Ramos (cell line): ENCODE results near the gene WDR62.

Experiments used
- in situ Hi-C: fragments of 300-500 bp; cut with MboI; formaldehyde crosslinking; loops from one replicate; pipeline ENCODE4 v1.14.3; 2022; ENCODE audit warnings: low sequenced_read_pairs; ENCODE audit not compliant: unreplicated experiment

The WDR62 gene

DNA sequence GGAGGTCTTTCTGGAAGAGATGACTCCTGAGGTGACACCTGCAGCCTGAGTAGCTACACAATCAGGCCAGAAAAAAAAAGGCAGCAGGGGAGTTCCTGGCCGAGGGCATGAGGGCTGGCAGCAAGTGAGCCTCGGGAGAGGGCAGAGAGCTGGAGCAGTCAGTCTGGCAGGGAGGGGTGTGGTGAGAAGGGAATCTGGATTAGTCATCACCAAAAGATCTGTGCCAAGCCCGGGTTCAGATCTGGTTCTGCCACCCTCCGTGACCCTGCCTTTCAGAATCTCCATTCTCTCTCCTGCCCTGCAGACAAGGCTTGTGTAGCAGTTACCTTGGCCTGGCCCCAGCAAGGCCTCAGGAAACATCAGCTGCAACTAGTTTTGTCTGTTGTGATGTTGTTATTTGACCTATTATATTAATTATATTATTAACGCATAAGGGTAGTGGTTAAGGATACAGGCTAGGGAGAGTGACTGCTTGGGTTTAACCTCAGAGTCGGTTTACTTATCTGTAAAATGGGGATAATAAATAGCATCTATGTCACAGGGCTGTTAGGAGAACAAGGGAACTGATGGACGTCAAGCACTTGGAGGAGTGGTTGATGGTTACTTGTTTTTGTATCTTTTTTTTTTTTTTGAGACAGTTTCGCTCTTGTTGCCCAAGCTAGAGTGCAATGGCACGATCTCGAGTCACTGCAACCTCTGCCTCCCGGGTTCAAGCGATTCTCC, 82.4 kb downstream of the WDR62 start:
- in situ Hi-C loops = no loop called here

DNA sequence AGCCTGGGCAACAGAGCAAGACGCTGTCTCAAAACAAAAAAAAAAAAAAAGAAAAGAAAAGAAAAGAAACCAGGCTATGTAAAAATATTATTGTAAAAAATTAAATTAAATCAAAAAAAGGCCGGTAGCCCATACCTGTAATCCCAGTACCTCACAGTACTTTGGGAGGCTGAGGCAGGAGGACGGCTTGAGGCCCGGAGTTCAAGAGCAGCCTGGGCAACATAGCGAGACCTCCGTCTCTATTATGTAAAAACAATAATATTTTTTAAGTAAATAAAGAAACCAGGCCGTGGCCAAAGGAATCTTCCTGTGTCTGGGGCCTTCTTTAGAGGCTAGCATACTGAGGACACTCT, 84.4 kb downstream of the WDR62 start:
- in situ Hi-C loops = no loop called here

DNA sequence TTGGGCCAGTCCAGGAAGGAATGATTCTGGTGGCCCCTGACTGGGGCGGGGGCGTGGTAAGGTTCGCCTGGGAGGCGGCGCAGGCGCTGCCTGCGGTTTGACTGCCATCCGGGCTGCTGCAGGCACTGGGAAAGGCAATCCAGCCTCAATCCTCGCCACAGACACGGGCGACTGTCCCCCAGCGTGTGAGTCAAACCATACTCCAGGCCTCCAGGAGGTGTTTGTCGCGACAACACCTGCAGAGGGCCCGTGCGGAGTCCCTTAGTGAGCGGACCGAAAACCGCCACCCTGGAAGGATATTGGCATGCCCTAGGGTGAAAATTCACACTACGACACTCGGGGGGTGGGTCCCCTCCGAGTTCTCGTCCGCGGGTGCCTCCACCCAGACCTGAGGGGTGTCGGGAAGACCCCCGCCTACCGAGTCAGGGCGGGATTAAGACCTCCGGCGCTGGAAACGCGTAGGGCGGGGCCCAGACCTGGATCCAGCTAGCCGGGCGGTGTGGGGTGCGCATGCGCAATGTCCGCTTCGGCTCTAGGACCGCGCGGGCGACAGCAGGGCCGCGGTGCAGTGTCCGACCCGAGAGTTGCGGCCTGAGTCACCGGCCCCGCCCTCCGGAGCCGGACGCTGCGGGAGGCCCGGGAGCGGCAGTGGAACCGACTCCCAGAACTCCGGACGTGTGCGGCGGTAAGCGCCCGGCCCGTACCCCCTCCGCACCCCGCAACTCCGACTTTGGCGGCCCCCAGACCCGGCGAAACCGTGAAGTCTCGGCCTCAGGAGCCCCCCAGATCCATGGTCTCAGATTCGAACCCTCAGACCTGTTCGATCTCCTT, 85.0 kb downstream of the WDR62 start, which contains the start of gene CAPNS1:
Gene CAPNS1 (plus strand): TSS at position 594 of the 831 bp plus-strand sequence. CDS start 946 bp downstream, outside the sequence.
- in situ Hi-C loops = no loop called here

DNA sequence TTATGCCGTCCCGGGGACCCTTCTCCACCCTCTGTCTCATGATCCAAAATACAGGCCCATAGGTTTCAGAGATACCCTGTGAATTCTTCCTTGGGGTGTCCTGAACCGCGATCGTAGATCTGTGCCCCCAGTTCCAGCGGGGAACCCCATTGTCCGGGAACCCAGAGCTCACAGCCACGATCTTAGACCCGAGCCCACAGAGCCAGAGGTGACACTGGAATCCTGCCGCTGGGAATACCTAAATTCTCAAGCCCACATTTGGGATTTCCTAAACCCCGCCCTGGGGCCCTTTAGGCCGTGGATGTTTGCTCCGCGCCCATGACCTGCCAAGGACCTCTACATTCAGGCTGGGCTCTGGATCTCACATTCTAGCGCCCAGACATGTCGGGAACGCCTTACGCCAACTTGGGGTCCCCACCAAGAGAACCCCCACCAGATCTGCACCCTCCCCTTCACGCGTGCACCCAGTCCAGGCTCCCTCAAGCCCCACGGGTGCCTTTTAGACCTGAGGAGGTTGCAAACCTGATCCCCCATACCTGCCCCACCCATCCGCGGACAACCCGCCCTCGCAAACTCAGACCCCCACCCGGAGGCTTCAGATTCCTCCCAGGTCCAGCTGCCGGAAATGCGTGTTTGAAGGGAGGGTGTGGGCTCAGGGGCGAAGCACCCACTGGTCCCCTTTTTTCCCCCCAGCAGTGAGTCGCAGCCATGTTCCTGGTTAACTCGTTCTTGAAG, 85.8 kb downstream of the WDR62 start:
- in situ Hi-C loops = no loop called here

DNA sequence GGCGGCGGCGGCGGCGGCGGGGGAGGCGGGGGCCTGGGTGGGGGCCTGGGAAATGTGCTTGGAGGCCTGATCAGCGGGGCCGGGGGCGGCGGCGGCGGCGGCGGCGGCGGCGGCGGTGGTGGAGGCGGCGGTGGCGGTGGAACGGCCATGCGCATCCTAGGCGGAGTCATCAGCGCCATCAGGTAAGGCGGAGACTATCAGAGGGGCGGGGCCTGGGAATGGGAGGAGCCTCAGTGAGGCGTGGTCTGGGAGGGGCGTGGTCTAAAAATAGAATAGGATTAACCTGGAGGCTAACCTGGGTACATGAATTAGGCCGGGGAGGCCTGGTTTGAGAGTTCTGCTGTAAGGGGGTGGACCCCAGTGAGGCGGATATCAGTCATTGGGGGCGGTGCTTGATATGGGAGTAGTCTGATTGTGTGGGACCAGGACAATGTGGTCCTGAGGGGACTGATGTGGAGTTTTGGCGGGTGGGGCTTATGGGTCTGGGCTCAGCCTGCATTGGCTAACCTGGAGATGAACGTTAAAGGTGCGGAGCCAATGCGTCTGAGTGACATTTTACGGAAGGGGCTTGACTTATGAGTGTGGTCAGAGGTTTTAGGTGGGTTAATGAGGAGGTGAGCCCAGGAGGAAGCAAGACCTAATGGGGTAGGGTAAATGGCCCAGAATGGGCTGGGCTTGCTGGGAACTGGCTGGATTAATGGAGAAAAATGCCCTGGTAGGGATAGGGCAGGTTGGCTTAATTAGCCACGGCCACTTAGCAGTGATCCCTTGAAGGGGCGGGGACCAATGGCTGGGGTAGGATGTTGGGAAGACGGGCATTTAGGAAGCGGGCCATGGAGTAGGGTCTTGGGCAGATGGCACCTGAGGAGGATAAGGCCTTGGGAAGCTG, 86.6 kb downstream of the WDR62 start:
- in situ Hi-C loops = no loop called here

DNA sequence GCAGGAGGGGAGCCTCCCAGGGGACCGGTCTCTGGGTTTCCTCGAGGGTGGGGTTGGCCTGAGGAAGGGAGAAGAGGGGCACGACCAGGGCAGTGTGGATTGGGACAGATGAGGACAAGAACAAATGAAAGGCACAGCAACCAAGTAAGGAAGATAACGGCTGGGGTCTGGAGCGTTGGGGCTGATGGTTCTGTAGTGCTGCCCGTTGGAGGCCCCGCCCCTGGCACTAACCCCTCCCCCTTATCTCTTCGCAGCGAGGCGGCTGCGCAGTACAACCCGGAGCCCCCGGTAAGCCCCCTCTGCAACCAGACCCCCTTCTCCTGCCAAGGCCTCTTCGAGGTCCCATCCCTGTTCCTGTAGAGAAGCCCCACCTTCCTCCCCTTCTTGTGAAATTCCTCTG, 87.3 kb downstream of the WDR62 start:
- in situ Hi-C loops = no loop called here

DNA sequence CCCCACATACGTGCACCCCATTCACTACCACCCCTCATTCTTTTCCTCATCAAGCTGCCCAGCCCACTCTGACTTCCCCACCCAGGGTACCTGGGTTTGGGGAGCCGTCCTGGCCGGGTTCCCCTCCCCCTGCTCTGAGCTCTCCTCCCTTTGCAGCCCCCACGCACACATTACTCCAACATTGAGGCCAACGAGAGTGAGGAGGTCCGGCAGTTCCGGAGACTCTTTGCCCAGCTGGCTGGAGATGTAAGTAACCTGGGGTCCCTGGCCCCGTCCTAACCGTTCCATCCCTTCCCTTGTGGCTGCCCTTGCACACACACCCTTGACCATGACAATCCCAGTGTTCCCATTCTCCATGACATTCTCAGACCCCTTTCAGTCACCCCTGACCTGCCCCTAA, 87.8 kb downstream of the WDR62 start:
- in situ Hi-C loops = no loop called here

DNA sequence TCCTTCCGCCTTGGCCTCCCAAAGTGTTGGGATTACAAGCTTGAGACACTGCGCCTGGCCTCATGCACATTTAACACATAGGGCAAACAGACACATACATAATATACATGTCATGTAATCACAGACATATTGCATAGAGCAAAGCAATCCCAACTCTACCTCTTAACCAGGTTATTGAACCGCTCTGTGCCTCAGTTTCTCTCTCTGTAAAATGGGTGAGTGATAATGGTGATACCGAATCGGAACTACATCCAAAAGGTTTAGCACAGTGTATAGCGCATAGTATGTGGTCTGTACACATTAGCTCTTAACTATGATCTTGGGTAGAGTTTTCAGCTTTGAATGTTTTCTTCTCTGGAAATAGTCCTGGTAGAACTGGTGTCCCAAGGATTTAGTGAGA, 89.9 kb downstream of the WDR62 start:
- in situ Hi-C loops = no loop called here

DNA sequence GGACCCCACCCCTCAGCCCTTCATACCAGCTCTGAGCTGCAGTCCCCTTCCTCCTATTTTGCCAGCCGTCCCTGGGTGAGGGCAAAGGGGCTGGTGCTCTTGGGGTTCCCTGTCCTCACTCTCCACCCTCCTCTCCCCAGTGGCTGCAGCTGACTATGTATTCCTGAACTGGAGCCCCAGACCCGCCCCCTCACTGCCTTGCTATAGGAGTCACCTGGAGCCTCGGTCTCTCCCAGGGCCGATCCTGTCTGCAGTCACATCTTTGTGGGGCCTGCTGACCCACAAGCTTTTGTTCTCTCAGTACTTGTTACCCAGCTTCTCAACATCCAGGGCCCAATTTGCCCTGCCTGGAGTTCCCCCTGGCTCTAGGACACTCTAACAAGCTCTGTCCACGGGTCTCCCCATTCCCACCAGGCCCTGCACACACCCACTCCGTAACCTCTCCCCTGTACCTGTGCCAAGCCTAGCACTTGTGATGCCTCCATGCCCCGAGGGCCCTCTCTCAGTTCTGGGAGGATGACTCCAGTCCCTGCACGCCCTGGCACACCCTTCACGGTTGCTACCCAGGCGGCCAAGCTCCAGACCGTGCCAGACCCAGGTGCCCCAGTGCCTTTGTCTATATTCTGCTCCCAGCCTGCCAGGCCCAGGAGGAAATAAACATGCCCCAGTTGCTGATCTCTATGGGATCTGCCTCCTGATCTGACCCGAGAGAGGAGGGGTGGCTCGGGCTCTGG, 95.1 kb downstream of the WDR62 start:
- in situ Hi-C loops = no loop called here

DNA sequence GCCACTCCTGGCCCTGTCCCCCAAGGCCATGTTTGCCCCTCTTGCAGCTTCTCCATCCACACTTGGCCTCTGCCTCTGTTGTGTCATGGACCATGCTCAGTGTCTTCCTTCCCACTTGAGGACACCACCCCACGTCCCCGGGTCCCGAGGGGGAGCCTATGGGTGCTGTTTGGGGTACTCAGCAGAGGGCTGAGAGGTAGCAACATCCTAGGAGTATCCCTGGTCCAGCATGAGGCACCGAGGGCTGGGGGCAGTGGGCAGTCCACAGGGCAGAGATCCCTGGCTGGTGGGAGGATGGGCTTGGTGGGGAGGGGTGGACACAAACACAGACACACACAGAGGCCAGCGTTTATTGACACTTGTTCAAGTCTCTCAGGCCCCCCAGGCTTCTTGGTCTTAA, 95.9 kb downstream of the WDR62 start:
- in situ Hi-C loops = no loop called here

DNA sequence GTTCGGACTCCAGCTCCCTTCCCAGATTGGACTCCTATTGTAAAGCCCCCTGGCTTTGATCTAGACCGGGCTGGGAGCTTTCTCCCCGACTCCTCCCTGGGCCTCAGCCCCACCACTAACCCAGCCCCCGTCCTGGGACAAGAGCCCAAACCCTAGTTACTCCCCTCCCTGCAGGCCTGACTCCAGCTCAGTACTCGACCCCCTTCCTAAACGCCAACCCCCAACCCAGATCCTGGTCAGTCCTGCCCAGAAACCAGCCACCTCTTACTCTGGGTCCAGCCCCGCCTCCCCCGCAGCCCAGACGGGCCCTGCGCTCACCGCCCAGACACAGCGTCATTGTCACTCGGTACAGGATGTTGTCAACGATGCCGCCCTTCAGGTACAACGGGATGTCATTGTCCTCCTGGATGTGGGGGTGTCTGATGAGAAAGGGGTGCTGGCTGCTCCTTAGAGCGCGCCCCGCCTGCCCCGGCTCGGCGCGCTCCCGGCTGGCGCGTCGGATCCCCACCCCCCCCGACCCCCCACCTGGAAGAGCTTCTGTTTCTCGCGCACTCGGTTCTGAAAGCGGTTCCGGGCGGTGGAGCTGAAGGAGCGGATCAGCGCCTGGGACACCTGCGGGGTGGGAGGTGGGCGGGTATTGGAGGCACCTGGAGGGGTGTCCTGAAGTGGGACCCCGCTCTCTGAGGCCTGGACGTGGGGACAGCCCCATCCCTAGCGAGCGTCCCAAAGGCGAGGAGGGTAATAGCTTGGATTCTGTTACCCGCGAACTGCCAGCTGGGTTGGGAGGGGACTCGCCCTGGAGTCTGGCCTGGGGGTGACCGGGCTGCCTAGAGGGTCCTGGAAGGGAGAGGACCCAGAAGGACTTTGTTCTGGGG, 96.7 kb downstream of the WDR62 start:
- in situ Hi-C loops = no loop called here

DNA sequence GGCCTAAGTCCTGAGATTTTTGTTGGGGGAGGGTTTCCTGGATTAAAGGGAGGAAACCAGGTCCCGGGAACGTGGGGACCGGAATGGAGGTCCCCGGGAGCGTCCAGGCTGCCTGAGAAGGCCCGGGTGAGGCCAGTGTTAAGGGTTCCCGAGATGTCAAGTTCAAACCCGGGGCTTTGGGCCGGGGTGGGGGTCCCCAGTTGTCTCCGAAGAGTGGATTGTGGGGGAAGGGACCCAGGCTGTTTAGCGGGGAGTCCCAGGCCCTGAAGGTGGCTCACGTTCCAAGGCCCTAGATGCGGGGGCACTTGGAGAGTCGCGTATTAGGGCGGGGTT, 97.3 kb downstream of the WDR62 start:
- in situ Hi-C loops = no loop called here

DNA sequence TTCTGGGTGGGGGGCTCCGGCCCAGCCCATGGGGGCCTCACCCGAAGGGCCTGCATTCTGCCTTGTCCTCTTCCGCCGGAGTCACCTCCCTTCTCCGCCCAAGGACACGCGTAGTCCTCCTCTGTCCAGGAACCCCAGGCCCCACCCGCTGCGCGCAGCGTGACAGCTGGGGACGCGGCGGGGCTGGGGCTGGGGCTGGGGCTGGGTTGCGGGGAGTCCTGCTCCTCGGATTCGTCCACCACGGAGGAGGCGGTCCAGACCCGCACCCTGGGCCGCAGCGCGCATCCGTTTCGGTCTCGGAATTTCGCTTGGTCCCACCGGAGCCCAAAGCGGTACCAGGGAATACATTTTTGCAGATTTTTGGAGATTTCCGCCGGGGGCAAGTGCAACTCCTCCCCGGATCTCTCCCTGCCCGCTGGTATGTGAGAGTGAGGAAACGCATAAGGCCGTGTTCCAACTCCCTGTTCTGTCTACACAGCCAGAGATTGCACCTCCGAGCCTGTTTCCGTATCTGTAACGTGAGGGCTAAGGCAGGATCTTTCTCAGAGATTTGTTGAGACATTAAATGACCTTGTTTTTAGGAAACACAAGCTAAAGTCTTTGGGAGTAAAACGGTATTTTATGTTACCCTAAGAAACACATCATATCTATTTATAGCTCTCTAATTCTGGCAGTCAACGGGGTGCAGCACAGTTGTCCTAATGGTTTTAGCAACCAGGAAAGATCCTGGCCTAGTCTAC, 97.8 kb downstream of the WDR62 start, which contains the start of gene COX7A1:
Gene COX7A1 (minus strand): TSS at position 96 of the 740 bp plus-strand sequence. CDS start 40 bp downstream, at position 56.
- in situ Hi-C loops = no loop called here

DNA sequence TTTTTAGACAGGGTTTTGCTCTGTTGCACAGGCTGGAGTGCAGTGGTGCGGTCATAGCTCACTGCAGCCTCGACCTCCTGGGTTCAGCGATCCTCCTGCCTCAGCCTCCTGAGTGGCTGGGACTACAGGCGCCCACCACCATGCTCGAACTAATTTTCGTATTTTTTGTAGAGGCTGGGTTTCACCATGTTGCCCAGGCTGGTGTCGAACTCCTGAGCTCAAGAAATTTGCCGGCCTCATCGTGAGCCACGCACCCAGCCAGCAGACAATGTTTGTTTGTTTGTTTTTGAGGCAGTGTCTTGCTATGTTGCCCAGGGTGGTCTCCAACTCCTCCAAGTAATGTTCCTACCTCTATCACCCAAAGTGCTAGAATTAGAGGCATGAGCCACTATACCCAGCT, 98.4 kb downstream of the WDR62 start:
- in situ Hi-C loops = no loop called here
